ENCODE measurements around the gene MVB12B. TPM values are rescaled to one million over a fixed set of nuclear protein-coding genes. Genes with fewer than 3 reads are reported as not detected.

The MVB12B gene
- total RNA-seq, 1 experiment from 2014 or later, result 5.7 TPM

DNA sequence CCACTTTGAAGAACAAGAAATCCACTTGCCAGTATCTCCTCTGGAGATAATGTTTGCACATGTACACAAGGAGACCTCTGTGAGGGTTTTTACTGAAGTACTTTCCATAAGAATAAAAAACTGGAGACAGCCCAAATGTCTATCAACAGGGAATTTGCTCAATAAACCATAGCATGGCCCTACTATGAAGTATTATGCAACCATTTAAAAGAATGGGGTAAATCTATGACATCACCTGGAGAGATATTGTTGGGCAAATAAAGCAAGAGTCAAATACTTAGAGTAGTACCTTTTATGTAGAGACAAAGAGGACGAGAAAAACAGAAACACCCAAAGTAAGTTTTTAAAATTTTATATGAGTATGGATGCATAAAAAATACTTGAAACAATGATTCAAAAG lies 23.9 kb upstream of the MVB12B start:
- CTCF ChIA-PET, result interaction anchor here (0.6 to 4.1 kb wide), 13 partner anchors 8 to 188 kb away, joined by 3 to 23 read pairs (median 5); partner anchors contain the start of gene MVB12B
- POLR2A ChIA-PET, result no interaction called here

DNA sequence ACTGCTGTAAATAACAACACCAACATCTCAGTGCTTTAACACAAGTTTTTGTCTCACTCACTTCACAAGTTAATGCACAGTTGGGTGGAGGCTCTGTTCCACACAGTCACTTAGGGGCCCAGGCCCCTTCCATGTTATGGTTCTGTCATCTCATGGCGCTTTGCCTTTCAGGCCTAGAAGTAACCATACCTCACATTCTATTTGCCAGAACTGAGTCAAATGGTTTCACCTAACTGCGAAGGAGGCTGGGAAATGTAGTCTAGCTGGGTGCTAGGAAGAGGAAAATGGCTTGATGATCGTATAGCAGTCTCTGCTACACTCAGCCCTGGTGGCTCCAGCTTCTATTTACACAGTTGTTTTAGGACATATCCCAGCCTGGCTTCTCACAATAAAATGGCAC lies 23.1 kb upstream of the MVB12B start:
- CTCF ChIA-PET, result interaction anchor here (0.6 to 4.1 kb wide), 7 partner anchors 10 to 877 kb away, joined by 3 to 19 read pairs (median 4); no protein-coding TSS in a partner anchor
- DNase-seq (ENCODE audit: low spot score) (no peak), ATAC-seq (peak; percentile 85)
- Mint-ChIP-seq H3K9me3 (no peaks in the 10 kb centered on the region), H3K27ac (no peak overlapping the region), H3K4me3 (no peak overlapping the region), H3K27me3 (ENCODE audit: low read depth) (no peaks in the 10 kb centered on the region), H3K36me3 (no peaks in the 10 kb centered on the region), H3K4me1 (no peaks in the 10 kb centered on the region; the same call in 1 of the 2 replicates)
- TF ChIP-seq IRF2 (CRISPR knock-in tag; IDR thresholded peaks at IDR 0.05; ENCODE audit: borderline replicate concordance, low read depth), result no peak
- TF ChIP-seq USF2 (CRISPR knock-in tag; IDR thresholded peaks at IDR 0.05), result peak; percentile 49
- POLR2A ChIA-PET, result no interaction called here

More for the DNA sequence above, 23.9 kb upstream of the MVB12B start:
- no peaks in the 10 kb centered on the region for H3K9me3 Mint-ChIP-seq
- H3K27ac Mint-ChIP-seq, result no peak overlapping the region
- H3K4me1 Mint-ChIP-seq, result no peaks in the 10 kb centered on the region; the same call in 1 of the 2 replicates
- no peaks in the 10 kb centered on the region for H3K36me3 Mint-ChIP-seq
- ATAC-seq (no peak), DNase-seq (ENCODE audit: low spot score) (no peak)
- H3K4me3 Mint-ChIP-seq, result no peak overlapping the region
- H3K27me3 Mint-ChIP-seq (ENCODE audit: low read depth), result no peaks in the 10 kb centered on the region
- TF ChIP-seq, protein P1, sequence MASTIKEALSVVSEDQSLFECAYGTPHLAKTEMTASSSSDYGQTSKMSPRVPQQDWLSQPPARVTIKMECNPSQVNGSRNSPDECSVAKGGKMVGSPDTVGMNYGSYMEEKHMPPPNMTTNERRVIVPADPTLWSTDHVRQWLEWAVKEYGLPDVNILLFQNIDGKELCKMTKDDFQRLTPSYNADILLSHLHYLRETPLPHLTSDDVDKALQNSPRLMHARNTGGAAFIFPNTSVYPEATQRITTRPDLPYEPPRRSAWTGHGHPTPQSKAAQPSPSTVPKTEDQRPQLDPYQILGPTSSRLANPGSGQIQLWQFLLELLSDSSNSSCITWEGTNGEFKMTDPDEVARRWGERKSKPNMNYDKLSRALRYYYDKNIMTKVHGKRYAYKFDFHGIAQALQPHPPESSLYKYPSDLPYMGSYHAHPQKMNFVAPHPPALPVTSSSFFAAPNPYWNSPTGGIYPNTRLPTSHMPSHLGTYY (CRISPR knock-in tag; IDR thresholded peaks at IDR 0.05), result no peak
- TF ChIP-seq RELA (CRISPR knock-in tag; IDR thresholded peaks at IDR 0.05; ENCODE audit: borderline replicate concordance), result no peak
- no peak for TF ChIP-seq CREM (CRISPR knock-in tag; IDR thresholded peaks at IDR 0.05)
- TF ChIP-seq STAT6 (CRISPR knock-in tag; conservative IDR thresholded peaks at IDR 0.05; ENCODE audit: low read depth), result no peak
- TF ChIP-seq CTCF (IDR thresholded peaks at IDR 0.05), result no peak
- TF ChIP-seq CREB1 (CRISPR knock-in tag; IDR thresholded peaks at IDR 0.05), result no peak
- TF ChIP-seq USF1 (CRISPR knock-in tag; IDR thresholded peaks at IDR 0.05), result no peak

DNA sequence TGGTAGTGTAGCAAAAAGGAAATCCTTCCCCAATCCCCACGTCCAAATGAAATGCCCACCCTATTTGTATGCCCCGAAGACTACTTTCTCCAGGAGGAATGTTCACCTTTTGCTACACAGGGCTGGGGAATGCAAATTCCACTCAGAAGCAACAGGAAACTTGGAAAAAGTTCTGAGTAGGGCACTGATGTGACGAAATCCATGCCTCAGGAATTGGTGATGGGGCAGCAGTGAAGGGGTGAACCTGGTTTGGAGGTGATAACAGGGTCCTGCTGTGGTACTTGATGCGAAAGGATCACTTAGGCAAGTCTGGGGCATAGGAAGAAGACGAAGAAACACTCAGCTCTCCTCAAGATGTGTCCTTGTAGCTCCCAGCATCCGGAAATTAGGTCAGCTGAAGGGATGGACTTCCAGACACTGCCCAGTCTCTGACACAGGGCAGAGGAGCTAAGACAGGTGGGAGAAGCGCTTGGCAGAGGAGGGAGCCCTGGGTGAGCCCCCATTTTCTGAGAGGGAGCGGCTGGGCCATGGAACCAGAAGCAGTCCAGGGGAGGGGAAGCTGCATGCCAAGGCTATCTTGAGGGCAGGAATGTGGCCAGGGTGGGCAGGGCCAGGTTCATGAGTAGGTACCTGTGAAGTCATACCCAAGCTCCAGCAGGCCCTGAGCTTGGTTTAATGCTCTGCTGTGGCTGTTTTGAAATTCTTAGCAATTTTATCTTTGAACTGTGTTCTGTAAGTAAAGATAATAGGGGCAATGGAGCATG lies 22.2 kb upstream of the MVB12B start:
- H3K4me3 Mint-ChIP-seq, result no peak overlapping the region
- ATAC-seq, result no peak
- ChIA-PET CTCF (interaction anchor here (0.6 to 4.1 kb wide), 6 partner anchors 11 to 878 kb away, joined by 3 to 19 read pairs (median 6); no protein-coding TSS in a partner anchor), POLR2A (no interaction called here)
- no peaks in the 10 kb centered on the region for H3K36me3 Mint-ChIP-seq
- DNase-seq (ENCODE audit: low spot score), result no peak
- no peaks in the 10 kb centered on the region for H3K27me3 Mint-ChIP-seq (ENCODE audit: low read depth)
- H3K9me3 Mint-ChIP-seq, result no peaks in the 10 kb centered on the region
- H3K27ac Mint-ChIP-seq, result no peak overlapping the region
- H3K4me1 Mint-ChIP-seq, result no peaks in the 10 kb centered on the region; the same call in 1 of the 2 replicates
- no peak for TF ChIP-seq ATF2 (CRISPR knock-in tag; IDR thresholded peaks at IDR 0.05; ENCODE audit: borderline replicate concordance, low read depth)
- no peak for TF ChIP-seq ZNF532 (CRISPR knock-in tag; IDR thresholded peaks at IDR 0.05; ENCODE audit: borderline replicate concordance)
- no peak for TF ChIP-seq JAZF1 (CRISPR knock-in tag; IDR thresholded peaks at IDR 0.05)

Measured in WTC11 (cell line).